ENCODE measurements around the gene ZNF428.
A peak's percentile ranks its signal among the peaks of the same experiment; 100 is the strongest.
"Not testable (repeated sequence)": the region's sequence is repeated elsewhere in the genome, so short reads cannot be mapped to it uniquely, and the experiment has no call there.

ZNF428 gene

GRCh38 chr19:43616954-43617353, 2.5 kb downstream of the ZNF428 start:
- DNase-seq (ENCODE audit: low spot score): no peak

- no peak for DNase-seq (ENCODE audit: low spot score)
These were observed 3.1 kb downstream of the ZNF428 start for GRCh38 chr19:43616306-43616705.

GRCh38 chr19:43612374-43612773, 7.1 kb downstream of the ZNF428 start:
- DNase-seq (ENCODE audit: low spot score): no peak

GRCh38 chr19:43611788-43612187, 7.6 kb downstream of the ZNF428 start, which contains the start of gene SRRM5:
SRRM5 (plus strand) TSS chr19:43612088; CDS start chr19:43612122, 34 bp downstream.
- no peak for DNase-seq (ENCODE audit: low spot score)

- DNase-seq (ENCODE audit: low spot score): no peak
These were observed 8.9 kb downstream of the ZNF428 start for GRCh38 chr19:43610493-43610892.

DNA sequence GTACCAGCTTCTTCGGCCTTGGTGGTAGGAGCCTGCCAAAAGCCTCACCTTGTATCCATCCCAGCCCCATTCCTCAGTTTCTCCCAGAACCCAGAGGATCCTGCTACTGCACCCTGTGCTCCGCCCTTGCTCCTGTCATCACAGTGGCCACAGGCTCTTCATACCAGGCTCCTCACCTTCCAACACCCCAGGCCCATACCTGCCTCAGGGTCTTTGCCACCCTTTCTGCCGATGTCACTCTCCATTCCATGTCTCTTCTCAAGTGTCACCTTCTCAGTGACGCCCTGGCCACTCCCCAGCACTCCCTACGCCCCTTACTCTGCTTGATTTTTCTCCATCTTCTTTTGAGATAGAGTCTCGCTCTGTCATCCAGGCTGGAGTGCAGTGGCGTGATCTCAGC, 9.6 kb downstream of the ZNF428 start:
- no peak for DNase-seq (ENCODE audit: low spot score)

- no peak for DNase-seq (ENCODE audit: low spot score)
These were observed 11.9 kb downstream of the ZNF428 start for GRCh38 chr19:43607238-43608205.

- DNase-seq (ENCODE audit: low spot score): no peak
These were observed 12.7 kb downstream of the ZNF428 start for GRCh38 chr19:43606569-43607229.

- DNase-seq (ENCODE audit: low spot score): no peak
These were observed 13.4 kb downstream of the ZNF428 start for GRCh38 chr19:43605875-43606568.

- not testable (repeated sequence) for DNase-seq (ENCODE audit: low spot score)
These were observed 19.1 kb downstream of the ZNF428 start for GRCh38 chr19:43600326-43600725.

- DNase-seq (ENCODE audit: low spot score): no peak
These were observed 19.7 kb downstream of the ZNF428 start for GRCh38 chr19:43599635-43600295.

DNA sequence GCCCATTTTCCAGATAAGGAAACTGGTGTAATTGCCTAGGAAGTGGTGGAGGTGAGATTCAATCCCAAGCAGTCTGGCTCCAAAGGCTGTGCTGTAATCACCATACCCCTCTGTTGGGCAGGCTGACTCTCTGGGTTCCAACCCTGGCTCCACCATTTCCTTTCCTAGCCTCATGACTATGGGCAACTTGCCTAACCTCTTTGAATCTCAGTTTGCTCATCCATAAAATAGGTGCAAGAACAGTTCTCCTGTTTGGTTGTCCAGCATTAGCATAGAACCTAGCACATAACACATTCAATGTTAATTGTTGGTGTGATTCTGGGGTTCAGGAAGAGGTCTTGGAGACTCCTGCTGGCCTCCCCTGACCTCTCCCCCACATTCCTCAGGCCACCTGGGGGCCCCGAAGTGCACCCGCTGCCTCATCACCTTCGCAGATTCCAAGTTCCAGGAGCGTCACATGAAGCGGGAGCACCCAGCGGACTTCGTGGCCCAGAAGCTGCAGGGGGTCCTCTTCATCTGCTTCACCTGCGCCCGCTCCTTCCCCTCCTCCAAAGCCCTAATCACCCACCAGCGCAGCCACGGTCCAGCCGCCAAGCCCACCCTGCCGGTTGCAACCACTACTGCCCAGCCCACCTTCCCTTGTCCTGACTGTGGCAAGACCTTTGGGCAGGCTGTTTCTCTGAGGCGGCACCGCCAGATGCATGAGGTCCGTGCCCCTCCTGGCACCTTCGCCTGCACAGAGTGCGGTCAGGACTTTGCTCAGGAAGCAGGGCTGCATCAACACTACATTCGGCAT, 20.8 kb downstream of the ZNF428 start:
- no peak for DNase-seq (ENCODE audit: low spot score)

DNA sequence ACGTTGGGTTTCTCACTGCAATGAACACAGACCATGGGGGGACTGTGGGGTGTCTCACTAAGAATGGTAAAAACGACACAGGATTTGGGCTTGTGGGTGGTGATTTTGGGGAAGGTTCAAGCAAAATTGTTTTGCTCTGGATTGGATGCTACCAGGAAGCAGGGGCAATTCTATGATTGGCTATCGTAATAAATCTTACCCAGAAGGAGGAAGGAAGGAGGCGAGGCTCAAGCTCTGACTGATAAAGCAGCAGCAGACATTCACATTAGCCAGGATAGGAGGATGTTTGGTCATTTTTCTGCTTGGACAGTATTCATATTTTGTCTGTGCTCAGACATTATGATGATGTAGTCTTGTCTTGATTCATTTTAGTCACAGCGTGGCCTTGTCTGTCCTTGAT, 21.6 kb downstream of the ZNF428 start:
- no peak for DNase-seq (ENCODE audit: low spot score)

DNA sequence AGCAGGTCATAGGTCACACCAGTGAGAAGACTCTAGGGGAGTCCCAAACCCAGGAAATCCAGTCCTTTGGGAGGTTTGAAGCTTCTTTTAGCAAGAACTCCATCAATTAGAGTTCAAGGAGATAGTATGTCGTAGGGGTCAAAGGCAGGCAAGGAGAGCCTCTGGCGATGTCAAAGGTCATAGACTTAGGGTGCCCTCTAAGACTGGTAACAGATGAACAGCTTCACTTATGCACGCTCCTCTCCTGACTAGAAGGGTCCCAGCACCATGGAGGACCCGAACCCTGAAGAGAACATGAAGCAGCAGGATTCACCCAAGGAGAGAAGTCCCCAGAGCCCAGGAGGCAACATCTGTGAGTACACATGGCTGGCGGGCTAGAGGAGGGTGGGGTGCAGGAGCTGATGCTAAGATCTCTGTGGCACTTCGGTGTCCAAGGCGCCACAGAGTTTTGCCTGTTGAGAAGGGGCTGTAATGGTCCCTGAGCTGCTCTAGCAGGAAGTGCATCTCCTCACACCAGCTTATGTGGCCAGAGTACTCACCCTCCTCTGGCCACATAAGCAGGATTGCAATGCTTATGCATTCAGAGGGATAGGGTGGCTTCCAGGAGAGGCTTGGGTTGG, 22.5 kb downstream of the ZNF428 start:
- DNase-seq (ENCODE audit: low spot score): no peak

DNA sequence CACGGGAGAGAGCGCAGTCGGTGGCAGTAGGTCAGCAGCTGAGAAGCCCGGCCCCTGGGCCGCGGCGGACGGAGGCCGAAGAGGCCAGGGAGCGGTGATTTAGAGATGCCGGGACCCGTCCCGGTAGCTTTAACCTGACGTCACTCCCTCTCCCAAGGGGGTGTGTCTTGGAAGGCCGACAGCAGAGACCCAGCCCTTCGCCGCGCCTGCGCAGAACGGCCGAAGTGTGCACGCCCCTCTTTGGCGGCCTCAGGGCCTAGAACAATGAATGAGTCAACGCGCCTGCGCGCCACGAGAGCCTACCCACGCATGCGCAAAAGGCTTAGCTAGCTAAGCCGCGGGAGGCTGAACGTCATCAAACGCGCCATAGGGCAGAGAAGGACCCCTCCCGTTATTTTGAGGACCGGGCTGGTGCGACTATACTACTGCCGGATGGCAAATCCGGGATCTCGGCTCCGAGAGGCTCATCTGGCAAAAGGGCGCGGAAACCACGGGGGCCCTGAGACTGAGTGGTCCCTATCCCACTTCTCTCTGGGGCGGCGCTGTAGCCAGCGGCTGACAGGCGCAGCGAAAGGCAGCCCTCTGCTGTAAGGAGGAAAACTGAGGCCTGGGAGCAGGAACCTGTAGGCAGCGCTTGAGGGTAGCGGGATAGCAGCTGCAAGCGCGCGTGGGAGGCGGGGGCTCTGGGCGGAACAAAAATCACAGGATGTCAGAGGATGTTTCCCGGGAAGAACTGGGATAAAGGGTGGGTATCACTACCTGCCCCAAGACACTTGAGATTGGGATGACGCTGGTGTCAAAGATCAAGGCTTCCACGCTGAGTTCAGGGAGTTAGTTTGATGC, 23.2 kb downstream of the ZNF428 start, which contains the start of the genes IRGQ and ZNF576:
Gene IRGQ (minus strand): TSS at position 136 of the 843 bp plus-strand sequence. CDS start 796 bp downstream, outside the sequence.
Gene ZNF576 (plus strand): TSS at position 597 of the 843 bp plus-strand sequence. CDS start 514 bp downstream, outside the sequence.
- DNase-seq (ENCODE audit: low spot score): peak; percentile 100

DNA sequence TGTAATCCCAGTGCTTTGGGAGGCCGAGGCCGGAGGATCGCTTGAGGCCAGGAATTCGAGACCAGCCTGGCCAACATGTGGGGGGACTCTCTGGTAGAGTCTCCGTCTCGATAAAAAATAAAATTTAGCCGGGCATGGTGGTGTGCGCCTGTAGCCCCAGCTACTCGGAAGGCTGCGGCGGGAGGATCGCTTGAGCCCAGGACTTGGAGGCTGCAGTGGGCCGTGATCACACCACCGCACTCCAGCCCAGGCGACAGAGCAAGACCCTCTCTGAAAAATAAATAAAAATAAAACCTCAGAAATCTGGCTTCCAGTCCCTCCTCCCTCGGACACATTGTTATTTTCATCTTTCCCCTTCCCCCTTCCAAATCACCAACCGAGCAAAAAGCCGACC, 23.8 kb downstream of the ZNF428 start:
- DNase-seq (ENCODE audit: low spot score): no peak

DNA sequence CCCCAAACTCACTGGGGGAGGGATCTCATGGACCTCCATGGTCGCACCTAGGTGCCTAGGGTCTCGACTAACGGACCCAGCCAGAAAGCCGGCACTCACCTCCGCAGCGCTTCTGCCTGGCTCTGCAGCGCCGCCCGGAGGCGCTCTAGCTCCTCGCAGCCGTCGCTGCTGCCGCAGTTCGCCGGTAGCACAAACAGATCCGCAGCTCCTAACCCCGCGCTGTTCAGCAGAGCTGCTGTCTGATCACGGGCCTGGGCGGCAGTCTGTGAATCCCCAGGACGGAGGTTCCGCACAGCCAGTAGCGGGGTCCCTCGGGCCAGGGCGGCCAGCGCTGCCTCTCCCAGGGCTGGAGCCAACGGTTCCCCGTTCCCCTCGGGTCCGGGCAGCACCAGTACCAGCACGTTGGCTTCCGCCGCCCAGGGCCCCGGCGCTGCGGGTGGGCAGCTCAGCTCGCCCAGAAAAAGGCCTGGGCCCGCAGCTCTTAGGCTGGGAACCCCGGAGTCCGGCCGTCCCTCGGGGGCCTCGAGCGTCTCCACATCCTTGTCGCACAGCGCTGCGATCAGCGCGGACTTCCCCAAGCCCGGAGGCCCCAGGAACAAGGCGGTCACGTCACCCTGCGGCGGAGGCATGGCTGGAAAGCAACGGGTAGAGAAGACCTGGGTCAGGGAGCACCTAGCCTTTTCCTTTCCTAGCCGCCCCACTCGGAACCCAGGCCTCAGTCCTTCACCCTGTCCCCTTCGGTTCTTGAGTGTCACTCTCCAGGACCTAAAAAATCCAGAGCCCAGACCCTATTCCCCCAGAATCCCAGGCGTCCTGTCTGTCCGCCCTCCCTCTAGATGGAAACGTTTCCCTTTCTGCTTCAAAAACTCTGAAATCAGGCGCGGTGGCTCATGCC, 24.5 kb downstream of the ZNF428 start:
- peak; percentile 75 for DNase-seq (ENCODE audit: low spot score)

DNA sequence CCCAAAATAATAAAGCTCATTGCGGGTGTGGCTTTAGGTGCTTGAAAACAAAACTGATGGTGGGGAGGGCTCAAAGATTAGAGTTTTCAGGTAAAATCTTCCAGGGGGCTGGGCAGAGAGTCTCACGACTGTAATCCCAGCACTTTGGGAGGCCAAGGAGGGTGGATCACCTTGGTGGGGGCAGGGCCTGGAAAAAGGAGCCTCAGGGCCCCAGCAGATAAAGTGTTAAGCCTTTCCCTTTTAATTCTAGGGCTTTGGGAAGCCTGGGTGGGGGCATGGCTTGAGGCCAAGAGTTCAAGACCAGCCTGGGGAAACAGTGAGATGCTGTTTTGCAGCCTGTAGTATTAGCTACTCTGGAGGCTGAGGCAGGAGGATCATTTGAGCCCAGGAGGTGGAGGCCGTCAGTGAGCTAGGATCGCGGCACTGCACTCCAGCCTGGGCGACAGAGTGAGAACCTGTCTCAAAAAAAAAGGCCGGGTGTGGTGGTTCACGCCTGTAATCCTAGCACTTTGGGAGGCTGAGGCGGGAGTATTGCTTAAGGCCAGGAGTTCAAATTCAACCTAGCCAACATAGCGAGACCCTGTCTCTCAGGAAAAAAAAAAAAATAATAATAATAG, 25.2 kb downstream of the ZNF428 start:
- no peak for DNase-seq (ENCODE audit: low spot score)

Data from hematopoietic multipotent progenitor cell treated with erythropoietin and hydrocortisone succinate and interleukin-3 and kit ligand, for 17 days (in vitro differentiated cells).